DOHH2 (cell line): Measurements from ENCODE around the gene RAB6B.

ENCODE experiments used
- CTCF ChIP-seq: fragments of 200-600 bp; sonication (generic); IDR thresholded peaks from one replicate; pipeline ENCODE4 v1.5.1; 2014; ENCODE audit warnings: antibody characterized with exemption, mild to moderate bottlenecking, low read depth, low read length; ENCODE audit not compliant: poor library complexity, severe bottlenecking
- EZH2phosphoT487 ChIP-seq: fragments of 200-600 bp; sonication (generic); IDR thresholded peaks from 2 replicates; pipeline ENCODE4 v1.6.1; 2017; ENCODE audit warnings: borderline replicate concordance, mild to moderate bottlenecking, antibody characterized with exemption, low read length, moderate library complexity, mixed read lengths

- TF ChIP-seq EZH2phosphoT487 (no peak), CTCF (no peak)
Observed at GRCh38 chr3:133874761-133875438, 20.8 kb downstream of the RAB6B start.
